Activated T-cell treated with anti-CD3 and anti-CD28 coated beads for 1 hour (primary cell): ENCODE results near the gene TADA2A.
"Not testable (repeated sequence)": the region's sequence is repeated elsewhere in the genome, so short reads cannot be mapped to it uniquely, and the experiment has no call there.

Experiments used
- DNase-seq: peaks from one replicate; pipeline ENCODE4 v3.0.0-alpha.2; 2020; ENCODE audit warnings: low read depth

The TADA2A gene

GRCh38 chr17:37490638-37491614 lies 84.2 kb downstream of the TADA2A start:
- DNase-seq, result no peak

GRCh38 chr17:37492167-37492566 lies 85.5 kb downstream of the TADA2A start:
- DNase-seq, result no peak

- DNase-seq, result no peak
Measured at GRCh38 chr17:37493249-37494027, 86.8 kb downstream of the TADA2A start.

GRCh38 chr17:37494401-37494831 lies 87.7 kb downstream of the TADA2A start:
- no peak for DNase-seq

GRCh38 chr17:37494971-37495370 lies 88.3 kb downstream of the TADA2A start:
- DNase-seq, result no peak

GRCh38 chr17:37500378-37500777 lies 93.7 kb downstream of the TADA2A start:
- no peak for DNase-seq

GRCh38 chr17:37502009-37502936 lies 95.6 kb downstream of the TADA2A start:
- DNase-seq, result no peak

GRCh38 chr17:37503148-37503547 lies 96.5 kb downstream of the TADA2A start:
- no peak for DNase-seq

GRCh38 chr17:37505333-37505732 lies 98.6 kb downstream of the TADA2A start:
- DNase-seq, result no peak

- no peak for DNase-seq
Measured at GRCh38 chr17:37506678-37507077, 100.0 kb downstream of the TADA2A start.

GRCh38 chr17:37507111-37507510 lies 100.4 kb downstream of the TADA2A start:
- DNase-seq, result no peak

- no peak for DNase-seq
Measured at GRCh38 chr17:37510056-37510455, 103.4 kb downstream of the TADA2A start.

GRCh38 chr17:37511642-37512041 lies 105.0 kb downstream of the TADA2A start:
- not testable (repeated sequence) for DNase-seq

- no peak for DNase-seq
Measured at GRCh38 chr17:37512442-37513068, 105.9 kb downstream of the TADA2A start.

- no peak for DNase-seq
Measured at GRCh38 chr17:37513711-37514110, 107.0 kb downstream of the TADA2A start.

GRCh38 chr17:37516127-37516571 lies 109.5 kb downstream of the TADA2A start:
- DNase-seq, result no peak

- no peak for DNase-seq
Measured at GRCh38 chr17:37517881-37518280, 111.2 kb downstream of the TADA2A start.

GRCh38 chr17:37518826-37519225 lies 112.1 kb downstream of the TADA2A start:
- DNase-seq, result no peak

GRCh38 chr17:37519251-37519985 lies 112.7 kb downstream of the TADA2A start:
- no peak for DNase-seq

GRCh38 chr17:37520174-37520573 lies 113.5 kb downstream of the TADA2A start:
- DNase-seq, result no peak

GRCh38 chr17:37521821-37522220 lies 115.1 kb downstream of the TADA2A start:
- DNase-seq, result no peak
